Measurements from ENCODE around the gene EIF2S3B.

EIF2S3B gene

GRCh38 chr12:10497602-10498001, 8.1 kb upstream of the EIF2S3B start:
- TF ChIP-seq EZH2 (IDR thresholded peaks at IDR 0.05; ENCODE audit: borderline replicate concordance, low read depth, low read length, severe bottlenecking): no peak
- TF ChIP-seq CTCF (IDR thresholded peaks at IDR 0.05; ENCODE audit: borderline replicate concordance, extremely low read depth, low read length, poor library complexity, severe bottlenecking): no peak
- no peak for ATAC-seq (ENCODE audit: insufficient read depth, low read depth)
- Histone ChIP-seq H3K27me3 (ENCODE audit: insufficient read depth, low read length, poor library complexity) (peaks cover 4% of the 10 kb centered on the region), H3K4me3 (ENCODE audit: low read depth in 1 of 2, low read length in 2 of 2) (no peak overlapping the region), H3K9ac (ENCODE audit: low read depth, low read length) (no peak overlapping the region), H4K20me1 (ENCODE audit: insufficient read depth, low read length) (no peaks in the 10 kb centered on the region), H2AFZ (ENCODE audit: low read depth, low read length) (no peak overlapping the region), H3K4me1 (ENCODE audit: insufficient read depth, low read length) (no peaks in the 10 kb centered on the region), H3K9me3 (ENCODE audit: insufficient read depth, low read length, severe bottlenecking) (no peaks in the 10 kb centered on the region), H3K4me2 (ENCODE audit: insufficient read depth, low read length) (no peak overlapping the region), H3K79me2 (ENCODE audit: insufficient read depth, low read length) (no peaks in the 10 kb centered on the region), H3K36me3 (ENCODE audit: insufficient read depth, low read length) (no peaks in the 10 kb centered on the region), H3K27ac (ENCODE audit: low read length) (no peak overlapping the region)
- DNase-seq: no peak

- Histone ChIP-seq H3K9ac (ENCODE audit: low read depth, low read length) (no peak overlapping the region), H3K4me3 (ENCODE audit: low read depth in 1 of 2, low read length in 2 of 2) (no peak overlapping the region), H3K27ac (ENCODE audit: low read length) (no peak overlapping the region), H3K27me3 (ENCODE audit: insufficient read depth, low read length, poor library complexity) (peaks cover 4% of the 10 kb centered on the region), H3K79me2 (ENCODE audit: insufficient read depth, low read length) (no peaks in the 10 kb centered on the region), H2AFZ (ENCODE audit: low read depth, low read length) (no peak overlapping the region), H3K4me1 (ENCODE audit: insufficient read depth, low read length) (no peaks in the 10 kb centered on the region), H4K20me1 (ENCODE audit: insufficient read depth, low read length) (no peaks in the 10 kb centered on the region), H3K4me2 (ENCODE audit: insufficient read depth, low read length) (no peak overlapping the region), H3K36me3 (ENCODE audit: insufficient read depth, low read length) (no peaks in the 10 kb centered on the region), H3K9me3 (ENCODE audit: insufficient read depth, low read length, severe bottlenecking) (no peaks in the 10 kb centered on the region)
- TF ChIP-seq EZH2 (IDR thresholded peaks at IDR 0.05; ENCODE audit: borderline replicate concordance, low read depth, low read length, severe bottlenecking) (no peak), CTCF (IDR thresholded peaks at IDR 0.05; ENCODE audit: borderline replicate concordance, extremely low read depth, low read length, poor library complexity, severe bottlenecking) (no peak)
- ATAC-seq (ENCODE audit: insufficient read depth, low read depth) (no peak), DNase-seq (no peak)
Measured at GRCh38 chr12:10498042-10498441, 7.6 kb upstream of the EIF2S3B start.

GRCh38 chr12:10501030-10501429, 4.7 kb upstream of the EIF2S3B start:
- no peak for DNase-seq
- no peak for ATAC-seq (ENCODE audit: insufficient read depth, low read depth)
- Histone ChIP-seq H2AFZ (ENCODE audit: low read depth, low read length) (no peak overlapping the region), H3K4me3 (ENCODE audit: low read depth in 1 of 2, low read length in 2 of 2) (no peak overlapping the region), H3K4me2 (ENCODE audit: insufficient read depth, low read length) (no peak overlapping the region), H4K20me1 (ENCODE audit: insufficient read depth, low read length) (no peaks in the 10 kb centered on the region), H3K27me3 (ENCODE audit: insufficient read depth, low read length, poor library complexity) (peaks cover 4% of the 10 kb centered on the region), H3K9ac (ENCODE audit: low read depth, low read length) (no peak overlapping the region), H3K27ac (ENCODE audit: low read length) (no peak overlapping the region), H3K9me3 (ENCODE audit: insufficient read depth, low read length, severe bottlenecking) (no peaks in the 10 kb centered on the region), H3K79me2 (ENCODE audit: insufficient read depth, low read length) (no peaks in the 10 kb centered on the region), H3K4me1 (ENCODE audit: insufficient read depth, low read length) (no peaks in the 10 kb centered on the region), H3K36me3 (ENCODE audit: insufficient read depth, low read length) (no peaks in the 10 kb centered on the region)
- no peak for TF ChIP-seq EZH2 (IDR thresholded peaks at IDR 0.05; ENCODE audit: borderline replicate concordance, low read depth, low read length, severe bottlenecking)
- peak; percentile 17 for TF ChIP-seq CTCF (IDR thresholded peaks at IDR 0.05; ENCODE audit: borderline replicate concordance, extremely low read depth, low read length, poor library complexity, severe bottlenecking)

GRCh38 chr12:10503460-10503859, 2.2 kb upstream of the EIF2S3B start:
- no peaks in the 10 kb centered on the region for H4K20me1 ChIP-seq (ENCODE audit: insufficient read depth, low read length)
- no peak overlapping the region for H3K4me3 ChIP-seq (ENCODE audit: low read depth in 1 of 2, low read length in 2 of 2)
- H3K4me1 ChIP-seq (ENCODE audit: insufficient read depth, low read length): no peaks in the 10 kb centered on the region
- H3K9ac ChIP-seq (ENCODE audit: low read depth, low read length): no peak overlapping the region
- ATAC-seq (ENCODE audit: insufficient read depth, low read depth) (no peak), DNase-seq (no peak)
- H3K4me2 ChIP-seq (ENCODE audit: insufficient read depth, low read length): no peak overlapping the region
- no peaks in the 10 kb centered on the region for H3K27me3 ChIP-seq (ENCODE audit: insufficient read depth, low read length, poor library complexity)
- H3K27ac ChIP-seq (ENCODE audit: low read length): no peak overlapping the region
- TF ChIP-seq EZH2 (IDR thresholded peaks at IDR 0.05; ENCODE audit: borderline replicate concordance, low read depth, low read length, severe bottlenecking) (no peak), CTCF (IDR thresholded peaks at IDR 0.05; ENCODE audit: borderline replicate concordance, extremely low read depth, low read length, poor library complexity, severe bottlenecking) (no peak)
- H2AFZ ChIP-seq (ENCODE audit: low read depth, low read length): no peak overlapping the region
- no peaks in the 10 kb centered on the region for H3K36me3 ChIP-seq (ENCODE audit: insufficient read depth, low read length)
- H3K9me3 ChIP-seq (ENCODE audit: insufficient read depth, low read length, severe bottlenecking): no peaks in the 10 kb centered on the region
- H3K79me2 ChIP-seq (ENCODE audit: insufficient read depth, low read length): no peaks in the 10 kb centered on the region

Measured in DND-41 (cell line).